B cell (primary cell): ENCODE results near the gene ZMYM2. TPM values are rescaled to one million over a fixed set of nuclear protein-coding genes. Genes with fewer than 3 reads are reported as not detected.

ENCODE experiments used
- ATAC-seq: fragments of 200-7000 bp; cut with Tn5 transposase; one replicate; pipeline ENCODE4 v1.10.0; 2021; ENCODE audit warnings: low read depth, mild to moderate bottlenecking, moderate number of reproducible peaks, moderate library complexity
- CTCF ChIA-PET: fragments of 350-600 bp; sonication (Branson Sonifier 250); formaldehyde crosslinking; loops from one replicate; lab custom pipeline; 2021; ENCODE audit warnings: antibody characterized with exemption, inconsistent platforms; lab: Charles Lee
- POLR2A ChIA-PET: fragments of 350-600 bp; sonication (Branson Sonifier 250); formaldehyde crosslinking; loops from one replicate; lab custom pipeline; 2021; ENCODE audit warnings: antibody characterized with exemption; lab: Charles Lee
- DNase-seq: peaks from one replicate; pipeline ENCODE4 v3.0.0; 2013
- H2AFZ ChIP-seq: 2 replicates; pipeline ENCODE4 v1.6.1; 2012; ENCODE audit warnings: mild to moderate bottlenecking, low read depth, low read length; ENCODE audit not compliant: insufficient read depth, poor library complexity, severe bottlenecking
- H3K27ac ChIP-seq, 2 donors: 1 replicate in 1 of 2; 2 replicates in 1 of 2; pipeline ENCODE4 v1.5.1; 2012 to 2013; ENCODE audit warnings: low read length in 2 of 2, mild to moderate bottlenecking in 2 of 2, moderate library complexity in 1 of 2
- H3K27me3 ChIP-seq, 4 experiments: fragments of 200-600 bp in 1 of 4; sonication (generic) in 1 of 4; replicated peaks in 1 of 4; 1 replicate in 2 of 4; 2 replicates in 2 of 4; pipeline versions ENCODE4 v1.6.1 to v1.7.0; 2013 to 2016; ENCODE audit warnings: low read length in 3 of 4, mild to moderate bottlenecking in 2 of 4, mixed read lengths in 1 of 4, moderate library complexity in 1 of 4; ENCODE audit not compliant: insufficient read depth in 4 of 4, control insufficient read depth in 3 of 4; ENCODE audit errors: control extremely low read depth in 1 of 4
- H3K36me3 ChIP-seq, 2 experiments: replicated peaks in 1 of 2; 1 replicate in 1 of 2; 2 replicates in 1 of 2; pipeline versions ENCODE4 v1.6.1 to v1.7.1; 2013; ENCODE audit warnings: low read length in 1 of 2; ENCODE audit not compliant: insufficient read depth in 2 of 2, control insufficient read depth in 1 of 2; ENCODE audit errors: control extremely low read depth in 1 of 2, extremely low read depth in 1 of 2
- H3K4me1 ChIP-seq, 2 donors: fragments of 200-600 bp in 1 of 2; sonication (generic) in 1 of 2; 1 replicate in 1 of 2; 2 replicates in 1 of 2; pipeline versions ENCODE4 v1.5.1 to v1.6.1; 2013 to 2017; ENCODE audit warnings: low read length in 2 of 2; ENCODE audit not compliant: control insufficient read depth in 2 of 2, insufficient read depth in 2 of 2
- H3K4me2 ChIP-seq: replicated peaks from 2 replicates; pipeline ENCODE3; 2012; ENCODE audit warnings: mild to moderate bottlenecking, low read depth, low read length; ENCODE audit not compliant: poor library complexity, severe bottlenecking
- H3K4me3 ChIP-seq, 5 experiments: fragments of 200-600 bp in 1 of 5; sonication (generic) in 1 of 5; 1 replicate in 3 of 5; 2 replicates in 2 of 5; pipeline versions ENCODE4 v1.5.1 to v1.7.0; 2011 to 2016; ENCODE audit warnings: low read length in 4 of 5, mild to moderate bottlenecking in 4 of 5, low read depth in 2 of 5, control low read depth in 1 of 5, moderate library complexity in 1 of 5; ENCODE audit not compliant: insufficient read depth in 1 of 5; ENCODE audit errors: control extremely low read depth in 1 of 5, extremely low read depth in 1 of 5
- H3K79me2 ChIP-seq: fragments of 200-600 bp; sonication (generic); one replicate; pipeline ENCODE4 v1.6.0; 2016; ENCODE audit warnings: low read length; ENCODE audit not compliant: control insufficient read depth, insufficient read depth
- H3K9ac ChIP-seq: fragments of 200-600 bp; sonication (generic); 2 replicates; pipeline ENCODE4 v1.6.1; 2017; ENCODE audit warnings: mild to moderate bottlenecking, low read length, moderate library complexity
- H3K9me3 ChIP-seq, 3 donors: one replicate each; pipeline versions ENCODE4 v1.6.1 to v1.7.1; 2013; ENCODE audit warnings: low read length in 2 of 3; ENCODE audit not compliant: control insufficient read depth in 2 of 3, insufficient read depth in 1 of 3; ENCODE audit errors: control extremely low read depth in 1 of 3
- H4K20me1 ChIP-seq: 2 replicates; pipeline ENCODE4 v1.6.0; 2012; ENCODE audit warnings: mild to moderate bottlenecking, low read length; ENCODE audit not compliant: insufficient read depth, control insufficient read depth, poor library complexity, severe bottlenecking
- H3K27ac Mint-ChIP-seq: one replicate; pipeline ENCODE4 v1.8.0; 2021; ENCODE audit warnings: mixed read lengths
- H3K27me3 Mint-ChIP-seq: one replicate; pipeline ENCODE4 v1.8.0; 2021; ENCODE audit warnings: mixed read lengths
- H3K4me1 Mint-ChIP-seq: one replicate; pipeline ENCODE4 v1.8.0; 2021; ENCODE audit warnings: mixed read lengths
- H3K4me3 Mint-ChIP-seq: one replicate; pipeline ENCODE4 v1.8.0; 2021; ENCODE audit warnings: mixed read lengths
- H3K9me3 Mint-ChIP-seq: one replicate; pipeline ENCODE4 v1.8.0; 2022; ENCODE audit warnings: mixed read lengths; ENCODE audit not compliant: insufficient read depth
- CTCF ChIP-seq: fragments of 200-600 bp; IDR thresholded peaks from one replicate; pipeline ENCODE4 v1.8.0; 2022; ENCODE audit warnings: antibody characterized with exemption, mild to moderate bottlenecking
- EZH2 ChIP-seq: IDR thresholded peaks from 2 replicates; pipeline ENCODE4 v1.6.1; 2012; ENCODE audit warnings: borderline replicate concordance, low read depth, mild to moderate bottlenecking, moderate library complexity, low read length; ENCODE audit not compliant: insufficient read depth, poor library complexity, severe bottlenecking
- WGBS: methylation state at CpG from one replicate; pipeline ENCODE4 v1.1.5; 2013; ENCODE audit warnings: missing lambda C conversion rate; ENCODE audit not compliant: insufficient coverage; 5-methylcytosine and 5-hydroxymethylcytosine counted together
- intact Hi-C: fragments of 100-400 bp; cut with micrococcal nuclease; formaldehyde crosslinking; loops from one replicate; pipeline ENCODE4 v1.10.0; 2022
- polyA plus RNA-seq: library from polyadenylated mRNA; depleted of rRNA; stranded (reverse); fragments of >200 nt; gene quantifications from 2 replicates; pipeline ENCODE4 v1.2.3, GENCODE V29; 2012
- total RNA-seq, 2 donors: library from RNA; stranded (reverse); fragments of 120-200 nt in 1 of 2; gene quantifications; 1 replicate in 1 of 2; 2 replicates in 1 of 2; pipeline versions ENCODE4 v1.2.3 to v1.2.4, GENCODE V29; 2013 to 2022

The ZMYM2 gene
- total and polyA plus RNA-seq, 2 donors (not counting 1 experiment from before 2014, with no cell fraction given): 21.7 to 131 TPM

- Histone ChIP-seq H3K27ac (no peak overlapping the region), H3K4me3 (no peak overlapping the region), H3K4me2 (no peak overlapping the region), H4K20me1 (peaks cover 19% of the 10 kb centered on the region), H3K9ac (no peak overlapping the region), H3K27me3 (no peaks in the 10 kb centered on the region), H3K36me3 (peaks cover 5 to 36% of the 10 kb centered on the region in 2 experiments), H2AFZ (no peak overlapping the region), H3K79me2 (peaks cover 53% of the 10 kb centered on the region), H3K4me1 (no peaks in the 10 kb centered on the region), H3K9me3 (no peaks in the 10 kb centered on the region)
- Mint-ChIP-seq H3K4me1 (peaks cover 13% of the 10 kb centered on the region), H3K4me3 (no peak overlapping the region), H3K27me3 (no peaks in the 10 kb centered on the region), H3K27ac (no peak overlapping the region), H3K9me3 (no peaks in the 10 kb centered on the region)
- 90% methylated on average over 2 of the region's 5 CpGs for WGBS
- no peak for ATAC-seq
- no peak for DNase-seq
- ChIA-PET POLR2A (no interaction called here), CTCF (interaction anchor here (1.0 kb wide), 1 partner anchor 15 kb away, joined by 3 read pairs; no protein-coding TSS in a partner anchor)
- intact Hi-C loops: no loop called here
- TF ChIP-seq CTCF (no peak), EZH2 (no peak)
Observed at GRCh38 chr13:20000062-20000552, 41.6 kb downstream of the ZMYM2 start.

GRCh38 chr13:20001366-20002190 is 43.1 kb downstream of the ZMYM2 start:
- Histone ChIP-seq H3K9ac (no peak overlapping the region), H3K27me3 (no peaks in the 10 kb centered on the region), H3K9me3 (no peaks in the 10 kb centered on the region), H3K36me3 (peaks cover 6 to 34% of the 10 kb centered on the region in 2 experiments), H3K4me2 (no peak overlapping the region), H4K20me1 (peaks cover 19% of the 10 kb centered on the region), H3K4me1 (no peaks in the 10 kb centered on the region), H3K79me2 (peaks cover 38% of the 10 kb centered on the region), H3K27ac (no peak overlapping the region), H3K4me3 (no peak overlapping the region), H2AFZ (no peak overlapping the region)
- H3K4me1 Mint-ChIP-seq: peaks cover 13% of the 10 kb centered on the region
- no peak overlapping the region for H3K4me3 Mint-ChIP-seq
- intact Hi-C loops: no loop called here
- ChIA-PET POLR2A (no interaction called here), CTCF (no interaction called here)
- no peaks in the 10 kb centered on the region for H3K27me3 Mint-ChIP-seq
- 45% methylated on average over 1 of the region's 4 CpGs for WGBS
- ATAC-seq (no peak), DNase-seq (no peak)
- TF ChIP-seq CTCF (no peak), EZH2 (no peak)
- peak overlapping the region; percentile 1 for H3K27ac Mint-ChIP-seq
- no peaks in the 10 kb centered on the region for H3K9me3 Mint-ChIP-seq
